Omental fat pad (tissue), 4 donors: ENCODE results near the gene SOAT2. TPM values are rescaled to one million over a fixed set of nuclear protein-coding genes. Genes with fewer than 3 reads are reported as not detected.

Experiments
- ATAC-seq: fragments of 150-250 bp; one replicate; pipeline ENCODE4 v1.9.1; 2016; ENCODE audit warnings: mild to moderate bottlenecking, moderate library complexity; ENCODE audit not compliant: low FRiP score
- DNase-seq: peaks from one replicate; pipeline ENCODE4 v3.0.0-alpha.2; 2019; ENCODE audit warnings: low spot score
- small RNA-seq: library from RNA; depleted of rRNA; stranded (forward); fragments of <200 nt; gene quantifications from one replicate; pipeline ENCODE3, GENCODE V24; 2016
- total RNA-seq, 4 donors: library from RNA; depleted of rRNA; stranded (reverse); fragments of >200 nt; gene quantifications; one replicate each; pipeline ENCODE4 v1.1.0, GENCODE V29; 2016
- TF ChIP-seq, protein P1 (sequence below), 3 donors: fragments of 450-650 bp; IDR thresholded peaks; one replicate each; pipeline ENCODE4 v1.5.1; 2016 to 2017; ENCODE audit warnings: antibody characterized with exemption in 3 of 3, mild to moderate bottlenecking in 3 of 3, moderate library complexity in 2 of 3

SOAT2 gene
- total RNA-seq, 4 donors from 2014 or later = not detected

- TF ChIP-seq, protein P1, sequence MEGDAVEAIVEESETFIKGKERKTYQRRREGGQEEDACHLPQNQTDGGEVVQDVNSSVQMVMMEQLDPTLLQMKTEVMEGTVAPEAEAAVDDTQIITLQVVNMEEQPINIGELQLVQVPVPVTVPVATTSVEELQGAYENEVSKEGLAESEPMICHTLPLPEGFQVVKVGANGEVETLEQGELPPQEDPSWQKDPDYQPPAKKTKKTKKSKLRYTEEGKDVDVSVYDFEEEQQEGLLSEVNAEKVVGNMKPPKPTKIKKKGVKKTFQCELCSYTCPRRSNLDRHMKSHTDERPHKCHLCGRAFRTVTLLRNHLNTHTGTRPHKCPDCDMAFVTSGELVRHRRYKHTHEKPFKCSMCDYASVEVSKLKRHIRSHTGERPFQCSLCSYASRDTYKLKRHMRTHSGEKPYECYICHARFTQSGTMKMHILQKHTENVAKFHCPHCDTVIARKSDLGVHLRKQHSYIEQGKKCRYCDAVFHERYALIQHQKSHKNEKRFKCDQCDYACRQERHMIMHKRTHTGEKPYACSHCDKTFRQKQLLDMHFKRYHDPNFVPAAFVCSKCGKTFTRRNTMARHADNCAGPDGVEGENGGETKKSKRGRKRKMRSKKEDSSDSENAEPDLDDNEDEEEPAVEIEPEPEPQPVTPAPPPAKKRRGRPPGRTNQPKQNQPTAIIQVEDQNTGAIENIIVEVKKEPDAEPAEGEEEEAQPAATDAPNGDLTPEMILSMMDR (IDR thresholded peaks at IDR 0.05) = no peak
- ATAC-seq (no peak), DNase-seq (no peak)
Measured at GRCh38 chr12:53170876-53171724, 67.8 kb downstream of the SOAT2 start.

- TF ChIP-seq, protein P1 (IDR thresholded peaks at IDR 0.05) = no peak
- ATAC-seq (no peak), DNase-seq (no peak)
Measured at GRCh38 chr12:53171725-53172329, 68.5 kb downstream of the SOAT2 start.

GRCh38 chr12:53172352-53172751 is 69.1 kb downstream of the SOAT2 start:
- ATAC-seq = no peak
- DNase-seq = no peak
- TF ChIP-seq, protein P1 (IDR thresholded peaks at IDR 0.05) = no peak

DNA sequence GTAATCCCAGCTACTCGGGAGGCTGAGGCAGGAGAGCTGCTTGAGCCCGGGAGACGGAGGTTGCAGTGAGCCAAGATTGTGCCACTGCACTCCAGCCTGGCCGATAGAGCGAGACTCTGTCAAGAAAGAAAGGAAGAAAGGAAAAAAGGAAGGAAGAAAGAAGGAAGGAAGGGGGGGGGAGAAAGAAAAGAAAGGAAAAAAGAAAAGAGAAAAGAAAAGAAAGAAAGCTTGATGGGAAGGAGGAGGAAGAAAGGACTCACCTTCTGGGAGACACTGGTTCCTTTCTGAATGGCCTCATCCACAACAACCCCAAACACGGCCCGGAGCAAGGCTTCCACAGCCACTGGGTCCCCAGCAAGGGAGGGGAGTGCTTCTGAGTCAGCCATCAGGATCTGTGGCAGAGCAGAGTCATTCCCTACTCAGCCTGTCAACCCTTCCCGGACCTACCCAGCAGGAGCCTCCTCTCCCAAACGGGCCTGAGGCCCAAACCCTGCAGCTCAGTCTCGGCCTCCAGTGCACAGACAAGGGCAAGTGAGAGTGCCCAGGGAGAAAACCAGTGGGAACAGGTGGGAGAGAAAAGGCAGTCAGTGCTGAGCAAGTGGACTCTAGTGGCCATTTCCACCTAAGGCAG is 69.9 kb downstream of the SOAT2 start:
- ATAC-seq = no peak
- DNase-seq = no peak
- TF ChIP-seq, protein P1 (IDR thresholded peaks at IDR 0.05) = no peak

Small RNAs within 50 kb of the gene (small RNA-seq; reads per million reads assigned to genes)
- gene HIGD1AP1 (not detected), gene MIR6757 (not detected), gene RNU6-333P (not detected)

Other genes starting within 250 kb of the SOAT2 start
- gene KRT8, start 198.4 kb upstream of the SOAT2 start, total RNA-seq = 1,000 to 10,000 TPM in 1 of 4 donors, 100 to 1,000 TPM in 2, 10 to 100 TPM in 1; 92.8 to 1,088 (median 251) TPM
- gene KRT18, start 154.4 kb upstream of the SOAT2 start, total RNA-seq = 1,000 to 10,000 TPM in 1 of 4 donors, 100 to 1,000 TPM in 2, 10 to 100 TPM in 1; 12.1 to 2,005 (median 376) TPM
- gene EIF4B, start 97.0 kb upstream of the SOAT2 start, total RNA-seq = 100 to 1,000 TPM; 449 to 633 (median 553) TPM
- 100 to 1,000 TPM in 3 of 4 donors, 10 to 100 TPM in 1; 97.7 to 444 (median 154) TPM for gene TNS2, start 53.4 kb upstream of the SOAT2 start, total RNA-seq
- gene SPRYD3, start 24.1 kb upstream of the SOAT2 start, total RNA-seq = 10 to 100 TPM; 31.5 to 42.3 (median 36.3) TPM
- gene IGFBP6, start 5.8 kb upstream of the SOAT2 start, total RNA-seq = 100 to 1,000 TPM; 246 to 902 (median 719) TPM
- gene ZNF740, start 77.2 kb downstream of the SOAT2 start, total RNA-seq = 10 to 100 TPM; 11.2 to 21.8 (median 16.5) TPM
- gene CSAD, start 77.4 kb downstream of the SOAT2 start, total RNA-seq = 100 to 1,000 TPM in 1 of 4 donors, 10 to 100 TPM in 3; 71.1 to 118 (median 81.7) TPM
- gene ITGB7, start 103.8 kb downstream of the SOAT2 start, total RNA-seq = 1 to 10 TPM; 1.1 to 2.8 (median 1.9) TPM
- 10 to 100 TPM in 3 of 4 donors, 1 to 10 TPM in 1; 4.3 to 23.5 (median 13.2) TPM for gene RARG, start 128.7 kb downstream of the SOAT2 start, total RNA-seq
- 1 to 10 TPM in 1 of 4 donors, under 1 TPM in 3; 0.63 to 2.0 (median 0.90) TPM for gene ESPL1, start 164.8 kb downstream of the SOAT2 start, total RNA-seq
- 100 to 1,000 TPM; 527 to 674 (median 592) TPM for gene PFDN5, start 192.1 kb downstream of the SOAT2 start, total RNA-seq
- 10 to 100 TPM; 33.9 to 42.6 (median 35.7) TPM for gene MYG1, start 196.2 kb downstream of the SOAT2 start, total RNA-seq
- gene AAAS, start 218.1 kb downstream of the SOAT2 start, total RNA-seq = 10 to 100 TPM; 28.7 to 43.2 (median 38.6) TPM
- gene SP7, start 232.9 kb downstream of the SOAT2 start, total RNA-seq = not detected